Ovary (tissue), 3 donors: ENCODE measurements around the gene ITGA2.

Experiments
- EP300 ChIP-seq: sonication (generic); formaldehyde crosslinking; IDR thresholded peaks from one replicate; pipeline ENCODE4 v1.6.1; 2017; ENCODE audit warnings: antibody characterized with exemption
- POLR2A ChIP-seq: fragments of 450-650 bp; IDR thresholded peaks from one replicate; pipeline ENCODE4 v1.6.1; 2017; ENCODE audit warnings: antibody characterized with exemption, mild to moderate bottlenecking, moderate library complexity
- TF ChIP-seq, protein P1 (sequence below), 3 donors: fragments of 450-650 bp in 2 of 3; fragments of 200-600 bp in 1 of 3; IDR thresholded peaks; one replicate each; pipeline versions ENCODE4 v1.5.1 to v1.8.0; 2016 to 2022; ENCODE audit warnings: antibody characterized with exemption in 3 of 3, mild to moderate bottlenecking in 1 of 3
- donor health status: DM: no; HTN: no; CAD: no.

DNA sequence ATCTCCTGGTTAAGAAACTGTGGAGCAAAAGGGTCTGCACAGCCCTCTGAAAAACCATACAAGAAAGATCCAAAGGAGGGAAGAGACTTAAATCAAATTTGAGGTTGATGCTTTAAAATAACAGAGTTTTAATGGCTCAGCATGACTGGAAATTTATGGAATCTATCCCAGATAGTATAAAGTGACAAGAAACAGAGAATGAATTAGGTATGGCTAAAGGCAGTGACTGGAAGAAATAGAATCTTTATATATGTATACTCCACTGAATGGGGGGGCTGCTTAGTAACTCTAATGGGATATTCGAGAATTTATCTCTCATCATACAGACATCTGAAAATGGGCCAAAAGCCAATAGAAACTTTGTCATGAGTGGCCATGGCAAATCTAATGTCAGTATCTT lies 138.0 kb downstream of the ITGA2 start:
- TF ChIP-seq, protein P1, sequence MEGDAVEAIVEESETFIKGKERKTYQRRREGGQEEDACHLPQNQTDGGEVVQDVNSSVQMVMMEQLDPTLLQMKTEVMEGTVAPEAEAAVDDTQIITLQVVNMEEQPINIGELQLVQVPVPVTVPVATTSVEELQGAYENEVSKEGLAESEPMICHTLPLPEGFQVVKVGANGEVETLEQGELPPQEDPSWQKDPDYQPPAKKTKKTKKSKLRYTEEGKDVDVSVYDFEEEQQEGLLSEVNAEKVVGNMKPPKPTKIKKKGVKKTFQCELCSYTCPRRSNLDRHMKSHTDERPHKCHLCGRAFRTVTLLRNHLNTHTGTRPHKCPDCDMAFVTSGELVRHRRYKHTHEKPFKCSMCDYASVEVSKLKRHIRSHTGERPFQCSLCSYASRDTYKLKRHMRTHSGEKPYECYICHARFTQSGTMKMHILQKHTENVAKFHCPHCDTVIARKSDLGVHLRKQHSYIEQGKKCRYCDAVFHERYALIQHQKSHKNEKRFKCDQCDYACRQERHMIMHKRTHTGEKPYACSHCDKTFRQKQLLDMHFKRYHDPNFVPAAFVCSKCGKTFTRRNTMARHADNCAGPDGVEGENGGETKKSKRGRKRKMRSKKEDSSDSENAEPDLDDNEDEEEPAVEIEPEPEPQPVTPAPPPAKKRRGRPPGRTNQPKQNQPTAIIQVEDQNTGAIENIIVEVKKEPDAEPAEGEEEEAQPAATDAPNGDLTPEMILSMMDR (IDR thresholded peaks at IDR 0.05) = no peak
- TF ChIP-seq EP300 = no peak
- TF ChIP-seq POLR2A = no peak
